Measurements from ENCODE around the gene C1QL1.

The C1QL1 gene

DNA sequence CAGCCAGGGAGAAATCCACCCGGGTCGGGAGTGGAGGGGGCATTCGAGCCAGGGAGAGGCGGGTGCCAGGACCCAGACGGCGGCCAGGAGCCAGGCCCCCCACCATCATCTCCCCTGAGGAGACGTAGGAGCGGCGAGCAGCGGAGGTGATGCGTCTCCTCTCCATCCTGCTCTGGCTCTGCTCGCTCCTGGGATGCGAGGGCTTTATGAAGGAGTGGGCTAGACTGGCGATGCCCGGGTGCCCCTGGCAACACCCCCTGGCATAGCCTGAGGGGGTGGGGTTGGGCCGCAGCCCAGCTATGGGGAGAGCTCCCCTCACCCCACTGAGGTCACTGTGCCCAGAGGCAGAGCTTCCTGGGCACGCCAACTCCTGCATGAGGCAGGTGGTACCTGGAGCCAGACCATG lies 52.8 kb downstream of the C1QL1 start, which contains the start of gene GFAP:
TSS of gene GFAP (minus strand) at position 180 of the 406 bp plus-strand sequence. CDS start at position 166, 14 bp downstream.
- Histone ChIP-seq H3K4me3 (ENCODE audit: low read length) (no peak within 1 kb of the TSS), H3K27ac (ENCODE audit: low read length) (no peak within 1 kb of the TSS), H3K27me3 (ENCODE audit: control insufficient read depth, insufficient read depth, low read length) (peaks cover 24% of the 10 kb centered on the region), H3K9ac (ENCODE audit: low read length) (no peak within 1 kb of the TSS), H3K36me3 (ENCODE audit: control insufficient read depth, low read depth, low read length) (no peaks in the 10 kb centered on the region), H3K4me1 (ENCODE audit: control insufficient read depth, low read depth, low read length) (no peaks in the 10 kb centered on the region), H3K9me3 (ENCODE audit: control insufficient read depth, low read depth, low read length) (no peaks in the 10 kb centered on the region)

DNA sequence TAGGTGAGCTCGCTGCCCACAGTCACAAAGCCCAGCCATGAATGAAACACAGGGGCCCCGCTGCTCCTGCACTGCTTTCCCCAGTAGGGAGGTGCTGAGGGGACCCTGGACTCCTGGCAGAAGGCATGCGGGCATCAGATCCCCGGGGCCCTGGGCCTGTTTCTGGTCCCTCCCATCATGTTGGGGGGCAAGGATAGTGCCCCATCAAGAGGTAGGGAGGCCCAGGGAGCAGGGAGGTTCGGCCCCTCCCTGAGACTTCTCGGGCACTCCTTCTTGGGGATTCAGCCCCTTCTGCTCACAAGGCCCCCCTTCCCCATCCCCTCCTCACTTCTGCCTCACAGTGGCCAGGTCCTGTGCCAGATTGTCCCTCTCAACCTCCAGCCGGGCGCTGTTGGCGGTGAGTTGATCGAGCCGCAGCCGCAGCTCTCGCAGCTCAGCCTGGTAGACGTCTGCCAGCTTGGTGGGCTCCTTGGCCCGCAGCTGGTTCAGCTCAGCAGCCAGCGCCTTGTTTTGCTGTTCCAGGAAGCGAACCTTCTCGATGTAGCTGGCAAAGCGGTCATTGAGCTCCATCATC lies 53.3 kb downstream of the C1QL1 start:
- Histone ChIP-seq H3K36me3 (ENCODE audit: control insufficient read depth, low read depth, low read length) (no peaks in the 10 kb centered on the region), H3K4me3 (ENCODE audit: low read length) (no peak overlapping the region), H3K9me3 (ENCODE audit: control insufficient read depth, low read depth, low read length) (no peaks in the 10 kb centered on the region), H3K27me3 (ENCODE audit: control insufficient read depth, insufficient read depth, low read length) (peaks cover 24% of the 10 kb centered on the region), H3K27ac (ENCODE audit: low read length) (no peak overlapping the region), H3K9ac (ENCODE audit: low read length) (no peak overlapping the region), H3K4me1 (ENCODE audit: control insufficient read depth, low read depth, low read length) (no peaks in the 10 kb centered on the region)

DNA sequence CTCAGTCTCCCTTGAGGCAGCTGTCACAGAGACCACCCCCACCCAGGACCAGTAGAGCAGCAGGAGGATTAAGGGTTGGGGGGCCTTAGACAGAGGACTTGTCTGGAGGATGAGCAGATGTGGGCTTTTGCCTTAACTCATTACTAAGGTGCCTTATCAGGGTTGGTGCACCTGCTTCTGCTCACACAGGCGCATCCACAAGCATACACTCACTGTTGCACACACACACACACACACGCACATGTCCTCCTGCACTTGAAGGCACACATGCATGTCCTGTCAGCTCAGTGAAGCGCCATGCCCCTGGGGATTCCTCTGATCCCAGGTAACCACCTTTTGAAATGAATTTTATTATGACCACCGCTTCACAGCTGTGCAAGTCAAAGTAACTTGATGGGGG lies 54.0 kb downstream of the C1QL1 start:
- Histone ChIP-seq H3K9ac (ENCODE audit: low read length) (no peak overlapping the region), H3K27me3 (ENCODE audit: control insufficient read depth, insufficient read depth, low read length) (peaks cover 24% of the 10 kb centered on the region), H3K36me3 (ENCODE audit: control insufficient read depth, low read depth, low read length) (no peaks in the 10 kb centered on the region), H3K9me3 (ENCODE audit: control insufficient read depth, low read depth, low read length) (no peaks in the 10 kb centered on the region), H3K4me3 (ENCODE audit: low read length) (no peak overlapping the region), H3K4me1 (ENCODE audit: control insufficient read depth, low read depth, low read length) (no peaks in the 10 kb centered on the region), H3K27ac (ENCODE audit: low read length) (no peak overlapping the region)

DNA sequence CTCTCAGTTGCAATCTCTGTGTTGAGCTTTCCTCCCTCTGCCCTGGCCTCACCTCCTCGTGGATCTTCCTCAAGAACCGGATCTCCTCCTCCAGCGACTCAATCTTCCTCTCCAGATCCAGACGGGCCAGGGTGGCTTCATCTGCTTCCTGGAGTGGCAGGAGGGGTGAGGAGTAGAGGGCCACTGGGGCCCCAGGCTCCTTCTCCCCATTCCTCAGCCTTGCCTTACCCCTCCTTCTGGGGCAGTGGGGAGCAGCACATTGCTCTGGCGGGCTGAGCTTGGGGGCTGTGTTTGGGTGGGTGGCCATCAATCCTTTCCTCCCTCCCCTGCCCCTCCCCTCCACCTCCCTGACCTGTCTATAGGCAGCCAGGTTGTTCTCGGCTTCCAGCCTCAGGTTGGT lies 54.4 kb downstream of the C1QL1 start:
- Histone ChIP-seq H3K4me3 (ENCODE audit: low read length) (no peak overlapping the region), H3K9ac (ENCODE audit: low read length) (no peak overlapping the region), H3K27ac (ENCODE audit: low read length) (no peak overlapping the region), H3K4me1 (ENCODE audit: control insufficient read depth, low read depth, low read length) (no peaks in the 10 kb centered on the region), H3K27me3 (ENCODE audit: control insufficient read depth, insufficient read depth, low read length) (peaks cover 24% of the 10 kb centered on the region), H3K36me3 (ENCODE audit: control insufficient read depth, low read depth, low read length) (no peaks in the 10 kb centered on the region), H3K9me3 (ENCODE audit: control insufficient read depth, low read depth, low read length) (no peaks in the 10 kb centered on the region)

DNA sequence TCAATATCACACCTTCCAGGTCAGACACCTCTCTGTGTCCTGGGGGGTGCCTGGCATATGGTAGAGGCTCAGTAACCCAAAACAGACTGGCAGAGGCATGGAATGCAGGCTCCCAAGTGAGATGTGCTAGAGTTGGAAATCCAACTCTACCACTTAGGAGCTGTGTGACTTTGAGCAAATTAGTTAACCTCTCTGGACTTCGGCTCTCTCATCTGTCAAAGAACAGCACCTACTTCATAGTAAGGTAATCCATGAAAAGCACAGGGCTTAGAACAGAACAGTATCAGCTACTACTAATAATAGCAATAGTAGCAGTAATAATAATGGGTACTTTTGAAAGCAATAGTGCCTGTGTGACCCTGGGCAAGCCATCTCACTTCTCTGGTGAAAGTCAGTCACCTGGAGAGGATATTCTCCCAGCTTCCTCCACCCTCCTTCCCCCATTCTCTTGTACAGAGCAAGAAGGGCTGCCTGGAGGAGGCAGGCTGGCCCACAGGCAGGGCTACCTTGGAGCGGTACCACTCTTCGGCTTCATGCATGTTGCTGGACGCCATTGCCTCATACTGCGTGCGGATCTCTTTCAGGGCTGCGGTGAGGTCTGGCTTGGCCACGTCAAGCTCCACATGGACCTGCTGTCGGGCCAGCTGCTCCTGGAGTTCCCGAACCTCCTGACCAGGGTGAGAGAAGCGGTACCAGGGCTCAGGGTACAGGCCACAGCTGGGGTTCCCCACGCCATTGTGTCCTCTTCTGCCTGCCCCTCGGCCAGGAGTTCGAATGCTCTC lies 55.1 kb downstream of the C1QL1 start:
- H3K27me3 ChIP-seq (ENCODE audit: control insufficient read depth, insufficient read depth, low read length), result peaks cover 24% of the 10 kb centered on the region
- H3K27ac ChIP-seq (ENCODE audit: low read length), result no peak overlapping the region
- no peaks in the 10 kb centered on the region for H3K36me3 ChIP-seq (ENCODE audit: control insufficient read depth, low read depth, low read length)
- no peaks in the 10 kb centered on the region for H3K9me3 ChIP-seq (ENCODE audit: control insufficient read depth, low read depth, low read length)
- no peak overlapping the region for H3K9ac ChIP-seq (ENCODE audit: low read length)
- no peak overlapping the region for H3K4me3 ChIP-seq (ENCODE audit: low read length)
- no peaks in the 10 kb centered on the region for H3K4me1 ChIP-seq (ENCODE audit: control insufficient read depth, low read depth, low read length)

DNA sequence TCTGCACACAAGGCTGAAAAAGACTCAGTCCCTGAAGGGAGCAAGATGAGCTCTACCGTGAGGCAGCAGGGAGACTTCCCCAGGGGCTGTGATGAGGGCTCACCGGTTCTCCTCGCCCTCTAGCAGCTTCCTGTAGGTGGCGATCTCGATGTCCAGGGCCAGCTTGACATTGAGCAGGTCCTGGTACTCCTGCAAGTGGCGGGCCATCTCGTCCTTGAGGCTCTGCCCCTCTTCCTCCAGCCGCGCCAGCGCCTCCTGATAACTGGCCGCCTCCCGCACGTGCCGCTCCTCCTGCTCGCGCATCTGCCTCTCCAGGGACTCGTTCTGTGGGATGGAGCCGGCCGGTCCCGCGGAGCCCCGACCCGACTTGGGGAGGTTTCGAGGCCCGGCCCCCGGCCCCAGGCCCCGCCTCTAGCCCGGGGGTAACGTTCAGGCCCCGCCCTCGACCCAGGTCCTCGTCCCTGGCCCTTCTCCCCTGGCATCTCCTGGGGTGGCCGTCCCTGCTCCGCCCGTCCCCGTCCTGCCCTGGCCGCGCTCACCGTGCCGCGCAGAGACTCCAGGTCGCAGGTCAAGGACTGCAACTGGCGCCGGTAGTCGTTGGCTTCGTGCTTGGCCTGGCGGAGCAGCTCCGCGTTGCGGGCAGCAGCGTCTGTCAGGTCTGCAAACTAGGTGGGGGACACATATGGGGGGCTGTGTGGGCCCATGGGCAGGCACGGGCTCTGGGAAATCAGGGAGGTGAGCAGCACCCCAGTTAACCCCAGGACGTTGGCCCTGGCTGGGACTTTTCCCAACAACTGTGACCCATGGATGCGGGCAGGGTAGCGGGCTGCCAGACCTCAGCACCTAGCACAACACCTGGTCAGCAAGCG lies 56.7 kb downstream of the C1QL1 start:
- Histone ChIP-seq H3K27me3 (ENCODE audit: control insufficient read depth, insufficient read depth, low read length) (peaks cover 24% of the 10 kb centered on the region), H3K9ac (ENCODE audit: low read length) (no peak overlapping the region), H3K4me3 (ENCODE audit: low read length) (peak overlapping the region; percentile 49), H3K4me1 (ENCODE audit: control insufficient read depth, low read depth, low read length) (no peaks in the 10 kb centered on the region), H3K9me3 (ENCODE audit: control insufficient read depth, low read depth, low read length) (no peaks in the 10 kb centered on the region), H3K36me3 (ENCODE audit: control insufficient read depth, low read depth, low read length) (no peaks in the 10 kb centered on the region), H3K27ac (ENCODE audit: low read length) (no peak overlapping the region)

DNA sequence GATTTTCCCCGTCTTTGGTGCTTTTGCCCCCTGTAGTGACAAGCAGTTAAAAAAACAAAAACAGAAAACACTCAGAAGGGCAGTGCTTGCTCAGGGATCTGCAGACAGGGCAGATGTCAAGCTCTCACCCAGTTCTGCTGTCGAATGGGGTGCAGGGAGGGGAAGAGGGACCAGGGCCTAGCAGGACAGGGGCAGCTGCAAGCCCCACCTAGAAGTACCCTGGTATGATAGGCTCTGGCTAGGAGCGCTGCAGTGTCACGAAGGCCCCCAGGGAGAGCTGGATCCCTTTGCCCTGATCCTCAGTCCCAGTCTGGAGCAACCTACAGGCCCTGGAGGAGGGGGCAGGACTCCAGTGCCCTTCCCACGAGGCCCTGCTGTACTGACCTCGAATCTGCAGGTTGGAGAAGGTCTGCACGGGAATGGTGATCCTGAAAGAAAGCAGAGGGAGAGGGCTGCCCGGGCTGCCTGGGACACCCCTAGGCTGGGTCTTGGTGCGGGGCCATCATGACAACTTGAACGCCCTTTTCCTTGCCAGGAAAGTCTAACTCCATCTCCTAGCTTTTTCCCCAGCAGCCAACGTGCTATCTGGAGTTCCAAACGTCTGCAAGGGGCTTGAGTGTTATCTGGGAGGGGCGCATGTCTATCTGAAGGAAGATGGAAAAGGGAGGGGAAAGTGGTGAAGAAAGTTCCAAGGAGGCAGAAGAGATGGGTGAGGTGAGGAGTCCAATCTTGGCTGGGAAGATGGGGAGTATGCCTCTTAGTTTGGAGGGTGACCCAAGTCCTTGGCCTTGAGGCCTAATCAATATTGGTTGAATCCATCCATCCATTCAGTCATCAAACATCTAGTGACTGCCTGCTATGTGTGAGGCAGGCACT lies 57.6 kb downstream of the C1QL1 start:
- no peaks in the 10 kb centered on the region for H3K36me3 ChIP-seq (ENCODE audit: control insufficient read depth, low read depth, low read length)
- H3K27ac ChIP-seq (ENCODE audit: low read length), result no peak overlapping the region
- no peaks in the 10 kb centered on the region for H3K9me3 ChIP-seq (ENCODE audit: control insufficient read depth, low read depth, low read length)
- no peaks in the 10 kb centered on the region for H3K4me1 ChIP-seq (ENCODE audit: control insufficient read depth, low read depth, low read length)
- H3K4me3 ChIP-seq (ENCODE audit: low read length), result peak overlapping the region; percentile 49
- peaks cover 24% of the 10 kb centered on the region for H3K27me3 ChIP-seq (ENCODE audit: control insufficient read depth, insufficient read depth, low read length)
- no peak overlapping the region for H3K9ac ChIP-seq (ENCODE audit: low read length)

Measured in iPS-18a (cell line).